Lower leg skin (tissue), 4 donors: ENCODE measurements around the gene FOXK1. TPM values are rescaled to one million over a fixed set of nuclear protein-coding genes. Genes with fewer than 3 reads are reported as not detected.
A peak's percentile ranks its signal among the peaks of the same experiment; 100 is the strongest.
"Not testable (repeated sequence)": the region's sequence is repeated elsewhere in the genome, so short reads cannot be mapped to it uniquely, and the experiment has no call there.

Experiments used
- DNase-seq, 2 donors: peaks; one replicate each; pipeline ENCODE4 v3.0.0-alpha.2; 2019; ENCODE audit warnings: low spot score in 2 of 2
- H3K4me3 ChIP-seq: fragments of 200-600 bp; sonication (generic); 2 replicates; pipeline ENCODE4 v1.5.1; 2017; ENCODE audit warnings: mild to moderate bottlenecking, low read depth; ENCODE audit not compliant: poor library complexity, severe bottlenecking
- POLR2A ChIP-seq, 2 donors: fragments of 450-650 bp; IDR thresholded peaks; one replicate each; pipeline ENCODE4 v1.6.1; 2016 to 2017; ENCODE audit warnings: antibody characterized with exemption in 2 of 2, mild to moderate bottlenecking in 1 of 2, moderate library complexity in 1 of 2
- WGBS, 2 donors: methylation state at CpG; one replicate each; pipeline ENCODE4 v1.1.5; 2018; 5-methylcytosine and 5-hydroxymethylcytosine counted together
- intact Hi-C: fragments of 100-400 bp; cut with DNase I; formaldehyde crosslinking; loops from one replicate; pipeline ENCODE4 v1.15.0; 2023; ENCODE audit warnings: low total_unique reads
- total RNA-seq, 4 donors: library from RNA; depleted of rRNA; stranded (reverse); fragments of >200 nt; gene quantifications; one replicate each; pipeline ENCODE4 v1.1.0, GENCODE V29; 2016
- TF ChIP-seq, protein P1 (sequence below), 3 donors: fragments of 450-650 bp; IDR thresholded peaks; one replicate each; pipeline ENCODE4 v1.5.1; 2016; ENCODE audit warnings: antibody characterized with exemption in 3 of 3, mild to moderate bottlenecking in 3 of 3, moderate library complexity in 2 of 3

Gene FOXK1
- total RNA-seq, 4 donors from 2014 or later, result 22.0 to 41.3 (median 30.3) TPM

DNA sequence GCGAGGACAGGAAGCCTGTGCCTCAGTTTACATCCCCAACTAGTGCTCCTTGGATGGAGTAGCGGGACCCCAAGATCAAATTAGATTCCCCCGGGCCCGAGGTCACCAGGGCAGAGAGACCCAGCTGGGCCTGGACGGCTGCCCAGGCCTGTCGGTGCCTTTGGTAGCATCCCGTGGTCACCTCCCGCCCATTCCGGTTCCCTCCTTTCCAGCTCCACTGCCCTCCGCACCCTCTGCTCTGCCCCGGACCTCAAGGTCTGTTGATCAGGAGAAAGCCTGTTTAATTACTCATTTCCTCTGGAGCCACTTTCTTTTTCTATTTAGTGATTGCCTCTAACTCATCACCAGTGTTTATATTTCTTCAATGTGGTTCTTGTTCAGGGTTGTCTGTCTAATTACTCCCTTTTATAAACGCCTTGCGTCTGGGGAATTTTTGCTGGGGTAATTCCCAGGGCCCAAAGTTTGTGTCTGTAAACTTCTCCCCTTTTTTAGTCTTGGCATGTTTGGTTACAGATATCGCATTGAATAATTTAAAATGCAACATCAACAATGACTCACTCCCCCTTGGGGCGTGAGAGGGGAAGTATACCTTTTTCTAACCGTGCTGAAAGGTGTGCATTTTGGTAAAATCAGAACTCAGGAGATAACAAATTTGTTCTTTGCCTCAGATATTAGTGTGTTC lies 1.9 kb downstream of the FOXK1 start:
- 1% methylated on average over 16 of the region's 16 CpGs for WGBS, 2 donors
- peak overlapping the region; percentile 71 for H3K4me3 ChIP-seq
- DNase-seq, result peak in 1 of 2 donors; percentile 45
- TF ChIP-seq POLR2A (IDR thresholded peaks at IDR 0.05), result no peak
- TF ChIP-seq, protein P1, sequence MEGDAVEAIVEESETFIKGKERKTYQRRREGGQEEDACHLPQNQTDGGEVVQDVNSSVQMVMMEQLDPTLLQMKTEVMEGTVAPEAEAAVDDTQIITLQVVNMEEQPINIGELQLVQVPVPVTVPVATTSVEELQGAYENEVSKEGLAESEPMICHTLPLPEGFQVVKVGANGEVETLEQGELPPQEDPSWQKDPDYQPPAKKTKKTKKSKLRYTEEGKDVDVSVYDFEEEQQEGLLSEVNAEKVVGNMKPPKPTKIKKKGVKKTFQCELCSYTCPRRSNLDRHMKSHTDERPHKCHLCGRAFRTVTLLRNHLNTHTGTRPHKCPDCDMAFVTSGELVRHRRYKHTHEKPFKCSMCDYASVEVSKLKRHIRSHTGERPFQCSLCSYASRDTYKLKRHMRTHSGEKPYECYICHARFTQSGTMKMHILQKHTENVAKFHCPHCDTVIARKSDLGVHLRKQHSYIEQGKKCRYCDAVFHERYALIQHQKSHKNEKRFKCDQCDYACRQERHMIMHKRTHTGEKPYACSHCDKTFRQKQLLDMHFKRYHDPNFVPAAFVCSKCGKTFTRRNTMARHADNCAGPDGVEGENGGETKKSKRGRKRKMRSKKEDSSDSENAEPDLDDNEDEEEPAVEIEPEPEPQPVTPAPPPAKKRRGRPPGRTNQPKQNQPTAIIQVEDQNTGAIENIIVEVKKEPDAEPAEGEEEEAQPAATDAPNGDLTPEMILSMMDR (IDR thresholded peaks at IDR 0.05), result no peak
- intact Hi-C loops, result loop anchor here (5.0 kb wide), 2 partner anchors 42 to 68 kb away; no protein-coding TSS in a partner anchor

DNA sequence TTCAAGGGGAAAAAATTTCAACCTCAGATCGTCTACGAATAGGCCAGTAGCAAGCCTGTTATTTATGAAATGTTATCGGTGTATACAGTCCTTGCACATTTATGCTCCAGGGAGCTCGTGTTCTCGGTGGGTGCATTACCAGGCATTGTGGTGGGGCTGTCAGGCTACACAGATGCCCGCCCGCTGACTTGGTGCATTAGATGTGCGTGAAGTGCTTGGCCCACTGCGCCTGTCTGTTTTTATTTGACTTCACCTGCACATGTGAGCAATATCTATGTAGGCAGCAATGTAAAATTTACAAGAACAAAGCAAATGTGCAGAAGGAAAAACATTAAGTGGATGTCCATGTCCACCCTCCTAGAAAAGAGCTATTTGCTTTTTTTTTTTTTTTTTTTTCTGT lies 2.8 kb downstream of the FOXK1 start:
- TF ChIP-seq POLR2A (IDR thresholded peaks at IDR 0.05), result no peak
- TF ChIP-seq, protein P1 (IDR thresholded peaks at IDR 0.05), result no peak
- H3K4me3 ChIP-seq, result no peak overlapping the region
- WGBS, 2 donors, result 54 to 57% methylated on average over 9 of the region's 9 CpGs
- no peak for DNase-seq
- intact Hi-C loops, result loop anchor here (5.0 kb wide), 2 partner anchors 43 to 67 kb away; no protein-coding TSS in a partner anchor

DNA sequence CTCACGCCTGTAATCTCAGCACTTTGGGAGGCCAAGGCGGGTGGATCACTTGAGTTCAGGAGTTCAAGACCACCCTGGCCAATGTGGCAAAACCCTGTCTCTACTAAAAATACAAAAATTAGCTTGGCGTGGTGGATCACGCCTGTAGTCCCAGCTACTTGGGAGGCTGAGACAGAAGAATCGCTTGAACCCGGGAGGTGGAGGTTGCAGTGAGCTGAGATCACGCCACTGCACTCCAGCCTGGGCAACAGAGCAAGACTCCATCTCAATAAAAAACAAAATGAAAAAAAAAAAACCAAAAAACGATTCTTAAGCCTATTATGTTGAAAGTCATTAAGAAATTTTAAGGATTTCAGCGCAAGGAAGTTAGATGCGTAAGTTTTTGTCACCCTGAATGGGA lies 3.6 kb downstream of the FOXK1 start:
- DNase-seq, intact Hi-C loops, H3K4me3 ChIP-seq: not testable (repeated sequence)
- WGBS, 2 donors, result 94 to 95% methylated on average over 10 of the region's 10 CpGs

DNA sequence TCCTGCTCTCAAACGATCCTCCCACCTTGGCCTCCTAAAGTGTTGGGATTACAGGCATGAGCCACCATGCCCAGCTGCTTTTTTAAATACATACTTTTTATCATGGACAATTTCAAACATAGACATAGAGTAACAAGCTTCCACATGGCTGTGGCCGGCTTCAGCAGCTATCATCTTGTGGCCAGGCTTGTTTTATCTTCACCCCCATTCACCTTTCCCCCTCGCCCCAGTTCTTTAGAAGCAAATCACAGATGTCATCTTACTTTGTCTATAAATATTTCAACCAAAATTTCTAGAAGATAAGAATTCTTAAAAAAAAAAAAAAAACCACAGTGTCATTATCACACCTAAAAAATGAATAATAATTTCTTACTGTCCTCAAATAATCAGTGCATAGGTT lies 5.9 kb downstream of the FOXK1 start:
- intact Hi-C loops, result no loop called here
- no peak for DNase-seq
- TF ChIP-seq POLR2A (IDR thresholded peaks at IDR 0.05), result no peak
- TF ChIP-seq, protein P1 (IDR thresholded peaks at IDR 0.05), result no peak
- WGBS, 2 donors, result 77 to 79% methylated on average over 3 of the region's 3 CpGs
- no peak overlapping the region for H3K4me3 ChIP-seq

DNA sequence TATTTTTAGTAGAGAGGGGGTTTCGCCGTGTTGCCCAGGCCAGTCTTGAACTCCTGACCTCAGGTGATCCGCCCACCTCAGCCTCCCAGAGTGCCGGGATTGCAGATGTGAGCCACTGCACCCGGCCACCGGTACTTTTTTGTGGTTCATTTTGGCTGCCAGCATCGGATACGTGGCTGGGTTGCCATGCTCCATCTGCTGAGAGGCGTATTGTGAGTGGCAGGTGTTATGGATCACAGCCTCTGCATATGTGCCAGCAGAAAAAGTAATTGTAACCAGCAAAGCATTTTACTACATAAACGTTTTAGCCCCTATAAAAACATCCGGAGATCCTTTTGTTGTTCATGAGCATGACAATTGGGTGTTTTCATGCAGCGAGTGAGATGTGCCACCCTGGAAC lies 7.1 kb downstream of the FOXK1 start:
- no peak for DNase-seq
- intact Hi-C loops, result no loop called here
- 70 to 74% methylated on average over 12 of the region's 12 CpGs for WGBS, 2 donors
- H3K4me3 ChIP-seq, result no peak overlapping the region
- TF ChIP-seq POLR2A (IDR thresholded peaks at IDR 0.05), result no peak
- TF ChIP-seq, protein P1 (IDR thresholded peaks at IDR 0.05), result no peak

DNA sequence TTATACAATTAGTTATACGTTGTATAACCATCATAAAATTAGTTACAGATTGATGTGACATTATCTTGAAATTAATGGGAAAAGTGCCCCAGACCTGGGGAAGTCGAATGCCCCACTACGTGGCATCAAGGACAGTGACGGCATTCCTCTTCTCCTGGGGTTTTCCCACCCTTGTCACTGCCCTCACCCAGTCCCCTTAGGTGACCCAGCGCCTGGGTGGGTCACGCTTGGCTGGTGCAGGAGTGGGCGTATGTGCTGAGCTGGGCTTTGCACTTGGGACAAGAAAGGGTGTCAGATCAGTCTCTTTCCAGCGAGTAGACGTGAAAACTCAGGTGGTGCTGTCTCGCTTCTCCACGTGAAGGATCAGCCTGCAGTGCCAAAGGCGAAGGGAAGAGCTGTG lies 7.6 kb downstream of the FOXK1 start:
- intact Hi-C loops, result no loop called here
- no peak for DNase-seq
- TF ChIP-seq, protein P1 (IDR thresholded peaks at IDR 0.05), result no peak
- 56 to 60% methylated on average over 12 of the region's 12 CpGs for WGBS, 2 donors
- H3K4me3 ChIP-seq, result no peak overlapping the region
